Medulla oblongata (tissue), 1 donor: ENCODE data around the gene CTNNA2.

ENCODE experiments used
- DNase-seq: peaks from one replicate; pipeline ENCODE4 v3.0.0-alpha.2; 2015; ENCODE audit errors: extremely low spot score

The CTNNA2 gene

DNA sequence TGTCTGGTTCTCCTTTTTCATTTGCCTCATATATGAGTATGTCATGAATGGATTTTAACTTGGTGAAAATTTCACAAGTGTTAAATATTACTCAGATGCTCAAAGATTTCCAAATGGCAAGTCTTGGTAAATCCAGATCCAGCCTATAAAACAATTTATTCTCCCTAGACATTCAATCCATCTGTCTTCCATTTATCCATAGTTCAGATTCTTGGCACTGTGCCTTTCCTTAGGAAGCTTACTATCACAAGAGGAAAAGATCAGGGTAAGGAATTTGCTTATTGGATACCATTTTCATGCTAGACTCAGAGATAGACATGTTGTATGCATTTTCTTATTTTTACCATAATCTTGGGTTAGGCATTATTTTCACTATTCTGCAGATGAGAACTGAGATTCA lies 864.2 kb downstream of the CTNNA2 start:
- DNase-seq, result no peak

DNA sequence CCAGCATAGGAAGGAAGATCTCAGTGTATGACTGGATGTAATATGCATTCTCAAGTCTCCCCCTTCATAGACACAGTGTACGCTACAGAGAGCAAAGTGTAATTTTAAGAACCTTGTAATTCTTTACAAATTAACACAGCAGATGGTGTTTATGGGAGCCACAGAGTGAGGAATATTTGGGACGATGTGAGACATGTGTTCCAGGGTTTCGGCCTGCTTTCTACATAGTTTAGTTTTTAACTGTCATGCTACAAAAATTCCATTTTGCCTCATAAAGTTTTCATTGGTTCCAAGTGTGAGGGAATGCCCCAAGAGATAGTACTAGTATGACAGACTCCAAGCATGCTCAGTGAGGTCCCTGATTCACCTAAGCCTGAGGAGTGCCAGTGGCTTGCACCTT lies 867.9 kb downstream of the CTNNA2 start:
- DNase-seq, result no peak

DNA sequence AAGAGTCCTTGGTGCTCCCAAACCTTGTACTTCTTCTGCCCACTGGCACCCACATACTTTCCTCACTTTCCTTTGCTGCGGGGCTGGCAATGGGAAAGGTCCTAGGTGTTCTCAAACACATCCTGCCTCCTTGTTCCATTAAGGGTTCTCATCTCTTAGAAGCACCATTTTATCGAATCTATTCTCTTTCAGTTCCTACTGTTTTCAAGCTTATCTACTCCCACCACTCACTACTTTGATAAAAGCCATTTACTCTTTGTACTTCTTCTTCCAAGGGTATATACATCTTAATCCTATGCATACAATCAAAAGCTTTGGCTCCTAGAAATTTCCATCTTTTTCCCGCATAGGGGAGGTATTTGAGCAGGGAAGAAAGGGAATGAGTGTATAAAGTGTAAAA lies 868.8 kb downstream of the CTNNA2 start:
- no peak for DNase-seq

DNA sequence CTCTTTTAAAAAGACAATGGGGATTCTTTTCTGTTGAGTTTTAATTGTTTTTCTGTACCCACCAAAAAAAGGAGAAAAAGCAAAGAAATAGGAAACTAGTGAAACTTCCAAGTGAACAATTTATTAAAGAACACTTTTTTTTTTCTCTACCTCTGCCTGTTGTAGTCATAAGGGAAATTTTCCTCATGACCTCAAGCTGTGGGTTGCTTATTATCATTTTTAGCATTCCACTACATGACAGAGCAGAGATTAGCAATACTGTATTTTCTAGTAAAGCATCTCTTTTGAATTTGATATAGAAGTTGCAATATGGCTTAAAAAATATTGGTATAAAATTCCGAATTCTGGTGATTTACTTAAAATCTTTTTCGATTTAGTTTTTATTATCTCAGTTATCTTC lies 879.6 kb downstream of the CTNNA2 start:
- no peak for DNase-seq

DNA sequence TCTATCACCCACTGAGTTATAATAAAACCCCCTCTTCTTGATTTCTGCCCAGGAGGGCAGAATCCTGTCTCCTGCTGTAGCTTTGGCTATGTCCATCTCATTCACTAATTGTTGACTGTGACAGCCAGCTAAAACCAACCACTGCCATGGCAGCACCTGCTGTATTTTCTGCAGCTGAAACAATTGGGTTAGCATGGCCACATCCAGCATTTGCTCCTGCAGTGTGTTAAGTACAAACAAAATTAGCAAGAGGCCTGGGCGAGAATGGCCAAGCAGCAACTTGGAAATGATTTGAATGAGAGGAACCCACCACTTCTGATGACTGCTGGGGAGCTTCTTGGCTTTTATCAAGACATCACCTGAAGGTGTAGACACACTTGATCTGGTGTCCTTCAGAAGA lies 881.1 kb downstream of the CTNNA2 start:
- DNase-seq, result no peak

DNA sequence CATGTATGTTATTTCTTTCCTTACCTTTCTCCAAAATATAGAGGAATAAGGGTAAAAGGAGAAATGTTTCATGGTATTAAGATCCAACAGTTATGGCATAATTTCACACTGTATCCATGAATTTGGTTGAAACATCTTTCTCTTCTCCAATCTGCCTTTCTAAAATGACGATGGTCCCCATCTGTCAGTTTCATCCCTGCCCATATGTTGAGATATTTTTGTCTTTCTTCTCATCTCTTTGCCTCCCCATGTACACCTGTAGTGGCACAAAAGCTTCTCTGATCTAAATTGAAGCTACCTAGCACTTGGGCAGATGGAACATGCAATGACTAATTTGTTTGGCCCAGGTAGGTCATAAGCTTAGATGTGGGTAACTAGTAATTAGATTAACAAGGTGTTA lies 882.4 kb downstream of the CTNNA2 start:
- no peak for DNase-seq

DNA sequence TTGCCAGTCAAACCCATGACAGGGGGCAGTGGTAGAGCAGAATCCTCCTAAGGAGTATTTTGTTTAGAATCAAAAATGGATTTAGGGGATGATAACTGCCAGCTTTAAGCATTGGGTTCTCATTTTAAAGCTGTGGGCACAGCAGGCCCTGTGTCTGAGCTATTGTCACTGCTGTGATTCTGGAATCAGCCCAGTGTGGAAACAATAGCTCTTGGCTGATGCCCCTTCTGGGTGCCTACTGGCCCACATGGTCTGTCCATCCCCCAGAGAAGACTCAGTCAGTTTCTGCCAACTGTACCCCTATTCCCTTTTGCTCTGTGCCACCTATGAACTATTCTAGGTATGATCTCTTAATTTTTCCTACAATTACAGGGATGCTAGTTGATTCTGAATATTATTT lies 883.4 kb downstream of the CTNNA2 start:
- peak; percentile 51 for DNase-seq

DNA sequence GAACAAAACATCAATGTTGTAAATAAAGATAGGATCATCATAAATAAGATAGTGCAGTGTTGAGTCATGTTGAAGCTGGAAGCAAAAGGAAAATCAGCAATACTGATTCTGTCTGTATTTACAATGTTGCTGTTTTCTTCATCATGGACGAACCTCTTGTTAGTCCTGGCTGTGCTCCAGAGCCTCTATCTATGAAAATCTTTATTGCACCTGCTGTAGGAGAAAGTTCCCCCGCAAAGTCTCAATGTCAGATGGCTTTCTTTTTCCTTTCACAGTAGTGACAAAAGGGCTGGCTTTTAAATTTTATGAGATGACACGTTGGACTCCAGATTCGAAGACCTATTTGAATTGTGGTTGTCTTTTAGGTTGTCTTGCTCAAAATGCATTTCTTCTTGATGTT lies 890.2 kb downstream of the CTNNA2 start:
- no peak for DNase-seq

DNA sequence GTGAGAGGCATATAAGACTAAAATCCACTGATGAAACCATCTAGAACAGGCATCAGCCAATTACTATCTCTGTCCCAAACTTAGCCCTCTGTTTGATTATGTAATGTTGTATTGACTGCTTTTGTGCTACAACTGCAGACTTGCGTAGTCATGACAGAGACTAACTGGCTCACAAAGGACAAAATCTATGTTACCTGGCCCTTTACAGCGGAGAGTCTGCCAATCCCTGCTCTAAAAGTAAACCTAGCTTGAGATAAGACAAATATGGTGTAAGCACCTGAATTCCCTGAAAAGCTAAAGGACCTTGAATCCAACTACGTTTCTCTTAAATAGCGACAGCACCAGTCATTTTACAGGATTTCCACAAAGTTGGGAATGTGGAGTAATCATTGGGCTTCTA lies 894.5 kb downstream of the CTNNA2 start:
- DNase-seq, result no peak

DNA sequence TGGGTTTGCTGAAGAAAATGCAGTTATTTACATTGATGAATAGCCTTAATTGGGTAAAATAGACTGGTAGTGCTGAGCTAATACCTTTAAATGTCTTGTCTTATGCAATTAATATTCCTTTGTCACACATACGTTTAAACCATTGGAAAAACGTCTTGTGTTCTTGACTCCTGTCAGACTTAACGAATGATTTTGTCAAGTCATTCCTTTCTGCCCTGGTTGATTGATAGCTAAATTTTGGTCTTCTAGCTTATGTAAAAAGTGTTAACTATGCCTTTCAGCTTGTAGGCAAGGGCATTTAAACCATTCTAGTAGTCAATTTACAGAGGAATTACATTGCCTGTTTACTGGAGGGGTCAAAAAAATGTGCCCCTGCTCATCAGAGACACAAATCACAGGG lies 897.5 kb downstream of the CTNNA2 start:
- no peak for DNase-seq

DNA sequence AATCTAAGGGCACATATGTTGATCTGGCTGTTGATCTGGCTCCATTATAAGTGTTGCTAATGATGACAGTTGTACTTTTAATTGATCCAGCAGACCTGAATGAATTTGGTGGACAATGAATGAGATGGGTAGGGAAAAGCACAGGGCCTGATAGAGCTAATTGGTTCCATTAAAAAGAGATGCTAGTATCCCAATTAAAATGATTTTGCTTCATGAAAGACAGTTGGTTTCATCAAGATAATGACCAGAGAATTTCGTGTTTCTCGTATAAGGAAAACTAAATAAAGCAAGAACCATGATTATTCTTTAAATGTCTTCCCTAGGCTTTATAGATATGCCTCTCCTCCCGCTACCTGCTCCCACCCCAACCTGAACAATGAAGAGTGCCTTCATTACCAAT lies 900.3 kb downstream of the CTNNA2 start:
- no peak for DNase-seq

DNA sequence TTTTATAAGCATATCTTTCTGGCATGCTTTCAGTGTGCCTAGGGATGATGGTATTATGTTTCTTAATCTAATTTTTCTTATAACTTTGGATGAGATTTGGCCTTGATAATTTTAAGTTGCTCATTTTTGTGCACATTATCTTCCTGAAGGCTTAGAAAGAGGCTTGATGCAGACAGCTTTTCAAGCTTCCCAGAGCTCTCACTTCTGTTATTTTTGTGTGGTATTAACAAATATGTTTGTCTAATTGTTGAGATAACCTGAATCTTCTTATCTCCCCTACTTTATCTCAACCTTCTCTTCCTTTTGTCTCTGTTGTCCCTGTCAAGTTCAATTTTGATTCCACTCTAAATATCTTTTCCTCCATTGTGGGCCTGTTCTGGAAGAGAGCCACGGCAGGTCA lies 904.9 kb downstream of the CTNNA2 start:
- no peak for DNase-seq

DNA sequence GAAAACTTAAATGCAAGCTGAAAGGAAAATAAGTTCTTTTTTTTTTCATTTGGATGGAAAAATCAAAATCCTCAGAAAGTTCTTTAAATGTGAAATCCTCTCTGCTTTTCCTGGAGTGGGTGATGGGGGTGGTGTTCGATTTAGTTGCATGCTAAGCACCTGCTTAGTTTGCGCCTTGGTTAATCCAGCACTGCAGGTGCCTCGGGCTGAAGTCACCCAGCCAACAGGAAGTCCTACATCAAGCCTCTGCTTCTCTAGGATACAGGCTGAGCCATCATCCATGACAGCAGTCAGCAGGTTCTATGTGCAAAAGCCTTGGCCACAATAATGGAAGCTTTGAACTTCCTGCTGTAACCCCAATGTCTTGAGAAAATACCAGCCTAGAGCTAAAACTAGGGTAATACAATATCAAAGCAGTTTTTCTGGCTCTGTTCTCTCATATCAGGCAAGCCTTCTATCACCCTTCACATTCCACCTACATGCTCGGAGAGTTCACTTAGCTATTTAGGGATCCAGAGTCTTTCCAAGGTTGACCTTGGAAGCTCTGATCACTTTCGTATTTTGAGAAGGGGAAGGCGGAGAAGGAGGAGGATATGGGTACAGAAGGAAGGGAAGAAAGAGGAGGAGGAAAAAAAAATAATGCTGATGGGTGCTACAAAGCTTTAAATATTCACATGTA lies 907.8 kb downstream of the CTNNA2 start:
- DNase-seq, result no peak

DNA sequence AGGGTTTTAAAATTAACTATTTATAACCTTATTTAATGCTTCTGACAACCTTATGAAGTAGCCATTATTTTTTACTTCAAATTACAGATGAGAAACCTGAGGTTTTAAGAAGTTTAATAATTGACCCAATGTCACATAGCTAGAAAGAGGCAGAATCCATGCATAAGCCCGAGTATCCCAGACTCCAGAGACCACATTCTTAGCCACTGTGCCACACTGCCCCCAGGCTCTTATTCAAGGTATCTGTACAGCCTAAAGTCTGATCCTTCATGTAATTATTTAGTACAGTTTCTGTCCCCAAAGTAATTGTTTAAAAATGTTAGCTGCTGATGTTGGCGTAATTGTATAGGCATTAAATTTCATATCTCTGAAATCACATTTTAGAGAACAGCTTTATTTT lies 916.4 kb downstream of the CTNNA2 start:
- no peak for DNase-seq

DNA sequence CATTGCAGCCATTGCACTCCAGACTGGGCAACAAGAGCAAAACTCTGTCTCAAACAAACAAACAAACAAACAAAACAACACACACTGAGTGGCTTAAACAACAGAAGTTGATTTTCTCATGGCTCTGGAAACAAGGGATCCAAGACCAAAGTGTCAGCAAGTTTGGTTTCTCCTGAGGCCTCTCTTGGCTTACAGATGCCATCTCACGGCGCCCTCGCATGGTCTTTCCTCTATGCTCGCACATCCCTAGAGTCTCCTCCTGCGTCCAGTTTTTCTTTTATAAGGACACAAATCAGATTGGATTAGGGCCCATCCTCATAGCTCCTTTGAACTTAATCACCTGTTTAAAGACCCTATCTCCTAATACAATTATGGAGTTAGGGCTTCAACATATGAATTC lies 925.1 kb downstream of the CTNNA2 start:
- no peak for DNase-seq

DNA sequence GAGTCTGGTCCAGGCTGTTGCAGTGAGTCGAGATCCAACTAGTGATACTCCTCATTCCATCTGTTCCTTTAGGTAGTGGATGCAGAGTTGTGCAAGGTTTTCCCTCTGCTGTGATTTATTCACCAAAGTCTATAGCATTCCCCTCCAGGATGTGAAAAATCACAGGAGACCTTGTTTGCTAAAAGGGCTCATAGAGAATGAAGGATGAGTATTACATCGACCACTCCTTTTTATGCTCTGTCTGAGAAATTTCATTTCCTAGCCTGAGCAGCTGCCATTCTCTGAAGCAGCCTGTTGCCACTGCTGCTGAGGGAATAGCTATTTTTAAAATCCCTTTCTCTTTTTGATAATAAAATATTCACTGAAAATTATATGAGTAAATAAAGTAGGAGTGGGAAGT lies 925.8 kb downstream of the CTNNA2 start:
- no peak for DNase-seq

DNA sequence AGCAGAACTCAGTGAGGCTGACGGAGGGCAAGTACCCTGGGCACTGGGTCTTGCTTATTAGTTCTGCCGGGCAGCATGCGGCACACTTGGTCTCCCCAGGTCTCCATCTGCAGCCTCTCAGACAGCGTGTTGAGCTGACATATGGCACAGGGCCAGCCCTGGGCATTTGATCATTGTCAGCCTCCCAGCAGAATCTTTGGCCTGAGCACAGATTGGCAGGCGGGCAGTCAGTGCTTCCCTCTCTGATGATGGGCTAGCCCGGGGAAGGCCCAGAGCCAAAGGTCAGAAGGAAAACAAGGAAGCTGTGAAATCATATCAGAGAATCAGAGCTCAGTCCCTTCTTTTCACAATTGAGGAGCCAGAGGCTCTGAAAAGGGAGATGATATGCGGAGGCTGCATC lies 941.8 kb downstream of the CTNNA2 start:
- DNase-seq, result peak; percentile 84

DNA sequence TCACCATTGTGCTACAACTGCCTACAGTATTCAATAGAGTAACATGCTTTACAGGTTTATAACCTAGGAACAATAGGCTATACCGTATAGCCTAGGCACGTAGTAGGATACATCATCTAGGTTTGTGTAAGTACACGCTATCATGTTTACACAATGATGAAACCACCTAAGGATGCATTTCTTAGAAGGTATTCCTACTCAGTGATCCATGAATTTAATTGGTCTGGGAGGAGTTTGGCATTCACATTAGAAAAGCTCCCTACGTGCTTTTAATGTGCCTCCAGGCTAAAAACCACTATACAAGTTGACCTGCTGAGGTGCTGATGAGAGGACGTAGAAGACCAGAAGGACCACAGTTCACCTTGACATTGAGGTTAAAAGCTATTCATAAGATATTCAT lies 946.2 kb downstream of the CTNNA2 start:
- no peak for DNase-seq

DNA sequence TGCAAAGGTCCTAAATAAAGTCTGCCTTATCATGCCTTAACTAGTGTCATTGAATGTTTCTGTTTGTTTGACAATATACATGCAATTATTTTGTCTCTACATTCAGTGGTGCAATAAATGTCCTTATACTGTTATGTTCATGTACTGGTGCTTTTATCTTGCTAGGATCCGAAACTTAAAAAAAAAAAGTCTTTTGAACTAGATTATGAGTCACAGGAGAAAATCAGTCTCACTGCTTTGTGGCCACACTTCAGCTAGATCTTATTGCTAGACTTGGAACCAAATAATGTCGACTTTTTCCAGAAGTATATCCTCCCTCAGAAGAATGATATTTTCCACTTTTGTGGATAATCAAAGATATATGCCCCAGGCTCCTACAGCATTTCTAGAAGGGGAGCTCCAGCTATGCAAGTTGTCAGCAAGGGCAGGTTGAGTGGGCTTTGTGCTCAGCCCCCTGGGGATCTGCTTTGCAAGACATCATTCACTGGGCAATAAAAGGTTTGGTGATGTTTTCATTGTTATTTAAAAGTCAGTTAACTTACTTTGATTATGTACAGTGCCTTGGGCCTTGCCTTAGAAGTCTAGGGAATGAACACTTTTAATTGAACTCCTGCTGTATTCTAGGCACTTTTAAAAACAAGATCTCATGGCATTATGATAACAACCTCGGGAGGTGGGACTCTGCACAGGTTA lies 948.8 kb downstream of the CTNNA2 start:
- DNase-seq, result no peak

DNA sequence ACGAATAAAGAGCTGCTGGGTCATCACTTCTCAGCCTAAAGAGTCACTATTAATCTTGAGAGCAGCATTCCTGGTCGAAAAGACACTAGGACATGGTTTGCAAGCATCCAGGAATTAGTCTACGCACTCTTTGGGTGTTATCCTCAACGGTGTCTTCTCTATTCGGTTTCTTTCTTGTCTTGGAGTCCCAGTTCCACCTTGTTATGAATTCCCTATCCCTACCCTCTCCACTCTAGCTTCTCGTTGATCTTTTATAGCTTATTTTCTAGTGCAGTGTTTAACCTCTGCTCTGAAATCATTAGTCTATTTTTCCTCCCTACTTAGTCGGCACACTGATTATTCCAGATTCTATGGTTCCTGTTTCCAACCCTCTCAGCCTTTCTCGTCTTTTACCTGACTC lies 949.8 kb downstream of the CTNNA2 start:
- DNase-seq, result no peak

DNA sequence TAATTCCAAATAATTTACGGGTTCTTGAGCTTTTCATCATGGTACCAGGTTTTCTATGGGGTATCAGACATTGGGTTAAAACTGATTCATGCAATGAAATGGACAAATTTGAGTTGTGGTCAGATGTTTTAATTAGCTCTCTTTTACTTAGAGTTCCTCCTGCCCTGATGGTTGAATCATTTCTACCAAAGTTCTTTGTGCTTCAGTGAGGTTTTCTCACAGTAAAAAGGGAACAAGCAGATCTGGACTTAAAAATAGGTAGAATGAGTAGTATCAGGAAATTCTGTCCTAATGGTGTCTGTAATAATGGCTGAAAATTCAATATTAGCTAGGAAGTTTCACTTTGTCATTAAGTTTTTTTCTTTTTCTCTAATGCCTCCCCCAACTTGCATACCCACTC lies 951.4 kb downstream of the CTNNA2 start:
- DNase-seq, result no peak

DNA sequence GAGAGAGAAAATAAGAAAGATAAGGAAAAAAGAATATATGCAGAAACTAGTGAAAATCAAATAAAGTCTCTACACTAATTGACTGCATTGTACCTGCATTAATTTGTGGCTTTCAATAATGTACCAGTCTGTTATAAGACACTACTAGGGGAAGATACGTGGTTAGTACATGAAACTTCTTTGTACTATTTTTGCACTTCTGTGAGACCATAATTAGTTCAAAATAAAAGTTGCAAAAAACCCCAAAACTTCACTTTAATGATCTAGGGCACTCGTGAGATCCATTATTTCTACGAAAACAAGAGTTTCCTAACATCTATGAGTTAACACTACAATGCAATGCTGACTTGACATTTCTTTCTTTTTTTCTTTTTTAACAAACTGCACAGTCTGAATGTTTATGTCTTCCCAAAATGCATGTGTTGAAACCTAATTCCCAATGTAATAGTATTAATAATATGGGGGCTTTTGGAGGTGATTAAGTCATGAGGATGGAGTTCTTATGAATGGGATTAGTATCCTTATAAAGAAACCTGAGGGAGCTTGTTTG lies 954.5 kb downstream of the CTNNA2 start:
- no peak for DNase-seq

DNA sequence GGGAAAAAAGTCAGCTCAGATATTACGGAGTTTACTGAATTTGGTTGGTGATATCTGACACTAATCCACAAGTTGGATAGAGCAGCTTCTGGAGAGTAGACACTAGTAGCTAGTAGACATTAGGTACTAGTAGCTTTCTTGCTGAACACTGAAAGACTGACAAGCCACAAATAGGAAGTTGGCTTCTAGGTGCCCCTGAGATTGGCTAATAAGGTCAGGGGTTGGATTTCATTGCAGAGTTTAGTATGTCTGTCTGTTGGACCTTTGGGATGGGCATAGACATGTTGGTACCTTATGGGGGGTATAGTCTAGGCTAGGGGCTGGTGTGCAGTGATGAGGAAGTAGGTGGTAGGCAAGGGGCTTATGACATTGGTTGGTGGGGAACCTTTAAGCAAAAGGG lies 956.6 kb downstream of the CTNNA2 start:
- DNase-seq, result no peak

DNA sequence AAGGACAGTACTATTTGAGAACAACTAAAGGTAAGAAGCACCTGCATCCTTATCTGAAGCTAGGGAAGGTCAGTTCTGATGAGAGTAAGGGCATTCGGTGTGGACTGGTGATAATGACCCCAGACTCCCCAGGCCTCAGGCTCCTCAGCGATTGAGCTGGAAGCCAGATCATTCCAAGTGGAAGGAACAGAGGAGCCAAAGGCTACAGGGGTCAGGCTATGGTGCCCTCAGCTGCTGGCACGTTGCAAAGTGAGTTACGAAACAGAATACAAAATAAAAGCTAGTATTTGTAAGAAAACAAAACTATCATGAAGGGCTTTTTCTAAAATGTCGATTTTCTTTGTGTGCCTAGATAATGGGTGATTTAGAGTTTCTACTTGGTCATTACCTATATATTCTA lies 960.2 kb downstream of the CTNNA2 start:
- DNase-seq, result no peak
